GM12878 (cell line): ENCODE measurements around the gene TRAPPC12. TPM values are rescaled to one million over a fixed set of nuclear protein-coding genes. Genes with fewer than 3 reads are reported as not detected.

Experiments used
- ATAC-seq: fragments of 200-7000 bp; cut with Tn5 transposase; 3 replicates; pipeline ENCODE4 v1.9.1; 2020; ENCODE audit warnings: mild to moderate bottlenecking, moderate library complexity
- Bru-seq: library from RNA; stranded (reverse); fragments of 400-500 nt; gene quantifications from one replicate; lab custom pipeline; 2021; lab: Mats Ljungman, UMichigan
- BruChase-seq, 2 experiments: library from RNA; stranded (reverse); fragments of 400-500 nt; gene quantifications; one replicate each; lab custom pipeline; 2021; lab: Mats Ljungman, UMichigan
- BruUV-seq: library from RNA; stranded (reverse); fragments of 400-500 nt; replicated peaks from 2 replicates; lab custom pipeline; 2021; lab: Mats Ljungman, UMichigan
- CTCF ChIA-PET: fragments of 300-600 bp; sonication (Branson Sonifier 250); formaldehyde crosslinking; extraction: SDS; loops from one replicate; lab custom pipeline; 2021; ENCODE audit warnings: inconsistent platforms; lab: Yijun Ruan, JAX
- POLR2A ChIA-PET: fragments of 350-600 bp; formaldehyde crosslinking; extraction: SDS; loops from one replicate; lab custom pipeline; 2021; ENCODE audit warnings: inconsistent platforms; lab: Charles Lee
- RAD21 ChIA-PET: fragments of 300-600 bp; sonication (Branson Sonifier 250); formaldehyde crosslinking; loops from one replicate; lab custom pipeline; 2023; ENCODE audit warnings: antibody characterized with exemption; ENCODE audit not compliant: unreplicated experiment; lab: Charles Lee
- SMC1A ChIA-PET: fragments of 300-600 bp; sonication (Branson Sonifier 250); formaldehyde crosslinking; loops from one replicate; lab custom pipeline; 2023; ENCODE audit not compliant: unreplicated experiment, uncharacterized antibody; lab: Charles Lee
- DNase-seq: peaks from one replicate; pipeline ENCODE4 v3.0.0-alpha.2; 2011; ENCODE audit warnings: low read depth, low spot score
- FAIRE-seq: peaks from 3 replicates; lab custom pipeline; 2011; peaks lifted over from hg19 to GRCh38; lab: Jason Lieb, UNC
- H2AFZ ChIP-seq: 2 replicates; pipeline ENCODE4 v1.6.0; 2011; ENCODE audit warnings: low read depth, low read length, control low read depth; ENCODE audit not compliant: control insufficient read depth
- H3K27ac ChIP-seq: 2 replicates; pipeline ENCODE4 v1.5.1; 2011; ENCODE audit warnings: control low read depth; ENCODE audit not compliant: control insufficient read depth, insufficient read depth
- H3K27me3 ChIP-seq, 2 experiments: replicated peaks in 1 of 2; 2 replicates each; pipeline versions ENCODE4 v1.6.0 to v1.6.1; 2011; ENCODE audit warnings: low read length in 1 of 2; ENCODE audit not compliant: control insufficient read depth in 2 of 2, insufficient read depth in 2 of 2
- H3K36me3 ChIP-seq, 2 experiments: 2 replicates each; pipeline ENCODE4 v1.5.1; 2011; ENCODE audit warnings: low read length in 1 of 2; ENCODE audit not compliant: control insufficient read depth in 2 of 2, insufficient read depth in 2 of 2
- H3K4me1 ChIP-seq: 2 replicates; pipeline ENCODE4 v1.6.1; 2011; ENCODE audit warnings: mild to moderate bottlenecking, low read length, moderate library complexity, mixed read lengths; ENCODE audit not compliant: control insufficient read depth, insufficient read depth
- H3K4me2 ChIP-seq: 2 replicates; pipeline ENCODE4 v1.6.0; 2011; ENCODE audit warnings: control low read depth; ENCODE audit not compliant: control insufficient read depth, insufficient read depth
- H3K4me3 ChIP-seq: fragments of 200-600 bp; sonication (generic); 2 replicates; pipeline ENCODE4 v1.5.1; 2016
- H3K79me2 ChIP-seq: 2 replicates; pipeline ENCODE4 v1.6.0; 2011; ENCODE audit warnings: low read length; ENCODE audit not compliant: control insufficient read depth, insufficient read depth
- H3K9ac ChIP-seq: 2 replicates; pipeline ENCODE4 v1.8.0; 2011; ENCODE audit warnings: low read length, control low read depth, mixed read lengths; ENCODE audit not compliant: control insufficient read depth, insufficient read depth
- H3K9me3 ChIP-seq: replicated peaks from 3 replicates; pipeline ENCODE4 v1.5.1; 2011; ENCODE audit warnings: mild to moderate bottlenecking, low read length; ENCODE audit not compliant: control insufficient read depth, insufficient read depth
- H4K20me1 ChIP-seq: 2 replicates; pipeline ENCODE4 v1.6.0; 2011; ENCODE audit not compliant: control insufficient read depth, insufficient read depth
- CHD2 ChIP-seq: IDR thresholded peaks from 2 replicates; pipeline ENCODE4 v1.6.1; 2011; ENCODE audit warnings: low read depth, low read length, improper control_type of control experiment, borderline replicate concordance
- ELK1 ChIP-seq: IDR thresholded peaks from 2 replicates; pipeline ENCODE4 v1.6.1; 2012; ENCODE audit warnings: low read depth, low read length, improper control_type of control experiment
- FOXK2 ChIP-seq: fragments of 450-650 bp; IDR thresholded peaks from 2 replicates; pipeline ENCODE4 v1.6.1; 2017; ENCODE audit warnings: mild to moderate bottlenecking, moderate library complexity
- FOXM1 ChIP-seq: IDR thresholded peaks from 2 replicates; pipeline ENCODE4 v1.6.1; 2012; ENCODE audit warnings: low read depth, mild to moderate bottlenecking, inconsistent platforms, low read length, moderate library complexity
- GABPA ChIP-seq: IDR thresholded peaks from 2 replicates; pipeline ENCODE4 v1.6.1; 2014; ENCODE audit warnings: antibody characterized with exemption, low read depth, mild to moderate bottlenecking, inconsistent platforms
- HDAC2 ChIP-seq: fragments of 200-600 bp; sonication (generic); IDR thresholded peaks from 2 replicates; pipeline ENCODE4 v1.6.1; 2017
- MXI1 ChIP-seq: fragments of 150-350 bp; IDR thresholded peaks from 2 replicates; pipeline ENCODE4 v1.6.1; 2011; ENCODE audit warnings: low read depth, mild to moderate bottlenecking, inconsistent platforms, low read length, improper control_type of control experiment
- MYC ChIP-seq: IDR thresholded peaks from 2 replicates; pipeline ENCODE4 v1.6.1; 2011; ENCODE audit warnings: mild to moderate bottlenecking, low read length, moderate library complexity, inconsistent platforms; ENCODE audit not compliant: insufficient read depth, insufficient replicate concordance, insufficient read length, severe bottlenecking
- NBN ChIP-seq: fragments of 450-650 bp; IDR thresholded peaks from 2 replicates; pipeline ENCODE4 v1.6.1; 2016
- PML ChIP-seq: IDR thresholded peaks from 2 replicates; pipeline ENCODE4 v1.6.1; 2012; ENCODE audit warnings: low read length, inconsistent platforms
- RFX5 ChIP-seq: IDR thresholded peaks from 2 replicates; pipeline ENCODE4 v1.6.1; 2011; ENCODE audit warnings: low read depth, low read length, improper control_type of control experiment
- SRF ChIP-seq, 2 experiments: IDR thresholded peaks; 2 replicates each; pipeline ENCODE4 v1.6.1; 2011; ENCODE audit warnings: low read depth in 2 of 2, low read length in 2 of 2, mild to moderate bottlenecking in 1 of 2, moderate library complexity in 1 of 2
- TCF7 ChIP-seq: IDR thresholded peaks from 2 replicates; pipeline ENCODE4 v1.6.1; 2014; ENCODE audit warnings: antibody characterized with exemption, borderline replicate concordance
- WGBS: methylation state at CpG from one replicate; pipeline ENCODE4 v1.1.6; 2016; ENCODE audit warnings: low lambda C conversion rate; ENCODE audit not compliant: insufficient replicate concordance, insufficient coverage; ENCODE audit errors: missing lambda C conversion rate; 5-methylcytosine and 5-hydroxymethylcytosine counted together
- in situ Hi-C: fragments of 300-500 bp; cut with MboI; formaldehyde crosslinking; loops from 9 replicates; pipeline ENCODE4 v1.14.3; 2018; ENCODE audit warnings: mixed read lengths
- intact Hi-C: fragments of 100-400 bp; cut with micrococcal nuclease; formaldehyde crosslinking; loops from one replicate; pipeline ENCODE4 v1.14.2; 2022; ENCODE audit not compliant: unreplicated experiment
- long read RNA-seq, 2 experiments: library from polyadenylated mRNA; unstranded; transcript quantifications; one replicate each; pipeline ENCODE4 v2.0.0, GENCODE V29; 2019 to 2020
- polyA minus RNA-seq, 3 experiments: library from RNA; depleted of rRNA, polyadenylated mRNA; stranded (reverse); fragments of >200 nt; gene quantifications; 2 replicates each; pipeline ENCODE4 v1.2.3, GENCODE V29; 2011
- polyA plus RNA-seq, 11 experiments: library from polyadenylated mRNA; depleted of rRNA in 4 of 11; unstranded in 6 of 11; stranded (reverse) in 5 of 11; fragments of >200 nt; fragmentation: Nextera tagmentation in 4 of 11; fragmentation: Illumina TruSeq in 1 of 11; extraction: Ambion mirVana in 4 of 11; extraction: Trizol in 1 of 11; gene quantifications; 1 replicate in 1 of 11; 2 replicates in 10 of 11; pipeline versions ENCODE4 v1.2.1 to v1.2.3, GENCODE V29; 2011 to 2016; ENCODE audit warnings: inconsistent platforms in 2 of 11, missing spikeins in 2 of 11, low read depth in 1 of 11
- total RNA-seq, 4 experiments: library from RNA; depleted of rRNA in 3 of 4; stranded (reverse); fragments of >200 nt in 3 of 4; fragmentation: Illumina TruSeq in 1 of 4; extraction: Trizol in 1 of 4; gene quantifications; 2 replicates each; pipeline versions ENCODE4 v1.2.1 to v1.2.3, GENCODE V29; 2013 to 2021
- TF ChIP-seq, protein P1 (sequence below): fragments of 450-650 bp; IDR thresholded peaks from 2 replicates; pipeline ENCODE4 v1.6.1; 2018; ENCODE audit warnings: mild to moderate bottlenecking, low read depth, moderate library complexity; ENCODE audit not compliant: partially characterized antibody

Gene TRAPPC12
- 425 and 429 TPM in 2 replicates for total RNA-seq (2013; cell fraction: nucleolus; rRNA removed)
- 38.8 and 48.0 TPM in 2 replicates for total RNA-seq (2014; rRNA removed)
- 33.9 and 35.9 TPM in 2 replicates for total RNA-seq (2014; rRNA removed; fragmentation: Illumina TruSeq; extraction: Trizol)
- total RNA-seq (2021): 63.2 and 77.1 TPM in 2 replicates
- polyA plus RNA-seq (2011; ENCODE audit: low read depth): 44.7 TPM
- 22.3 and 46.4 TPM in 2 replicates for polyA plus RNA-seq (2011; rRNA removed)
- 19.8 and 23.8 TPM in 2 replicates for polyA plus RNA-seq (2011; cell fraction: cytosol; rRNA removed)
- 174 and 205 TPM in 2 replicates for polyA plus RNA-seq (2011; cell fraction: nucleus; rRNA removed)
- polyA plus RNA-seq (2012): 40.4 and 56.2 TPM in 2 replicates
- 17.2 and 38.1 TPM in 2 replicates for polyA plus RNA-seq (2014; fragmentation: Illumina TruSeq; extraction: Trizol)
- 10 to 100 TPM in 1 of 2 experiments, 1 to 10 TPM in 1; 8.6 to 22.9 TPM for polyA plus RNA-seq (2014; fragmentation: Nextera tagmentation; extraction: Ambion mirVana)
- polyA plus RNA-seq (2014; rRNA removed): 39.4 and 57.5 TPM in 2 replicates
- 10 to 100 TPM; 30.2 to 36.7 TPM for polyA plus RNA-seq (2016; fragmentation: Nextera tagmentation; extraction: Ambion mirVana)
- polyA minus RNA-seq (2011; rRNA and poly(A)+ RNA removed): 46.2 and 66.6 TPM in 2 replicates
- polyA minus RNA-seq (2011; cell fraction: cytosol; rRNA and poly(A)+ RNA removed): 19.8 and 27.6 TPM in 2 replicates
- 68.5 and 127 TPM in 2 replicates for polyA minus RNA-seq (2011; cell fraction: nucleus; rRNA and poly(A)+ RNA removed)
- Bru-seq, nascent RNA: percentile 79 among the genes with signal in this experiment
- BruChase-seq, experiment 1, labeled RNA remaining after a 6-hour chase: percentile 85 among the genes with signal in this experiment
- BruChase-seq, experiment 2, labeled RNA remaining after a 2-hour chase: percentile 82 among the genes with signal in this experiment
- long read RNA-seq, experiment 1, partial matches to known transcripts: 0 of 4 reads
- long read RNA-seq, experiment 1, other reads (novel, unspliced or antisense): 3 of 4 reads
- long read RNA-seq, experiment 2, partial matches to known transcripts: 4 of 10 reads
- long read RNA-seq, experiment 2, other reads (novel, unspliced or antisense): 6 of 10 reads

- under 1% methylated on average over 61 of the region's 61 CpGs for WGBS
- peak within 1 kb of the TSS; percentile 86 for H3K27ac ChIP-seq
- peak; percentile 87 for ATAC-seq
- H2AFZ ChIP-seq: peak within 1 kb of the TSS; percentile 97
- H3K36me3 ChIP-seq: 0 out of 4 replicates have a peak, but pooled peaks cover 0 to 4% of the 10 kb centered on the region in 2 experiments
- no peaks in the 10 kb centered on the region for H3K27me3 ChIP-seq
- H4K20me1 ChIP-seq: no peaks in the 10 kb centered on the region
- ChIA-PET POLR2A (interaction anchor here (0.5 to 1.5 kb wide), 4 partner anchors 22 to 191 kb away, joined by 3 to 5 read pairs (median 3); no protein-coding TSS in a partner anchor), CTCF (interaction anchor here (1.0 to 4.6 kb wide), 4 partner anchors 18 to 178 kb away, joined by 3 to 21 read pairs (median 4); partner anchors contain the start of gene RNASEH1), SMC1A (interaction anchor here (0.9 to 1.9 kb wide), 7 partner anchors 16 to 272 kb away, joined by 3 to 5 read pairs (median 3); no protein-coding TSS in a partner anchor), RAD21 (interaction anchor here (0.6 to 2.3 kb wide), 3 partner anchors 23 to 273 kb away, joined by 3 to 9 read pairs (median 5); no protein-coding TSS in a partner anchor)
- peaks cover 11% of the 10 kb centered on the region for H3K4me1 ChIP-seq
- peak; percentile 92 for FAIRE-seq
- BruUV-seq: no TSS peak
- peak within 1 kb of the TSS; percentile 96 for H3K4me2 ChIP-seq
- H3K9me3 ChIP-seq: no peaks in the 10 kb centered on the region
- H3K79me2 ChIP-seq: peaks cover 34% of the 10 kb centered on the region
- peak; percentile 69 for DNase-seq
- H3K4me3 ChIP-seq: peak within 1 kb of the TSS; percentile 77
- peak within 1 kb of the TSS; percentile 85 for H3K9ac ChIP-seq
- in situ Hi-C loops: no loop called here
- intact Hi-C loops: loop anchor here (5.0 kb wide), 1 partner anchor 197 kb away; the partner anchor contains the start of gene RPS7
- TF ChIP-seq CHD2 (peak; percentile 73), MYC (peak; percentile 43), ELK1 (peak; percentile 81), HDAC2 (no peak), NBN (peak; percentile 82), RFX5 (no peak), GABPA (peak; percentile 92), MXI1 (peak; percentile 62; the same call in 1 of the 2 replicates), TCF7 (no peak), FOXM1 (no peak), FOXK2 (no peak), PML (peak; percentile 73), SRF (IDR thresholded peaks at IDR 0.05; ENCODE audit: low read depth in 2 of 2, low read length in 2 of 2) (peak; percentile 96 to 97)
- TF ChIP-seq, protein P1, sequence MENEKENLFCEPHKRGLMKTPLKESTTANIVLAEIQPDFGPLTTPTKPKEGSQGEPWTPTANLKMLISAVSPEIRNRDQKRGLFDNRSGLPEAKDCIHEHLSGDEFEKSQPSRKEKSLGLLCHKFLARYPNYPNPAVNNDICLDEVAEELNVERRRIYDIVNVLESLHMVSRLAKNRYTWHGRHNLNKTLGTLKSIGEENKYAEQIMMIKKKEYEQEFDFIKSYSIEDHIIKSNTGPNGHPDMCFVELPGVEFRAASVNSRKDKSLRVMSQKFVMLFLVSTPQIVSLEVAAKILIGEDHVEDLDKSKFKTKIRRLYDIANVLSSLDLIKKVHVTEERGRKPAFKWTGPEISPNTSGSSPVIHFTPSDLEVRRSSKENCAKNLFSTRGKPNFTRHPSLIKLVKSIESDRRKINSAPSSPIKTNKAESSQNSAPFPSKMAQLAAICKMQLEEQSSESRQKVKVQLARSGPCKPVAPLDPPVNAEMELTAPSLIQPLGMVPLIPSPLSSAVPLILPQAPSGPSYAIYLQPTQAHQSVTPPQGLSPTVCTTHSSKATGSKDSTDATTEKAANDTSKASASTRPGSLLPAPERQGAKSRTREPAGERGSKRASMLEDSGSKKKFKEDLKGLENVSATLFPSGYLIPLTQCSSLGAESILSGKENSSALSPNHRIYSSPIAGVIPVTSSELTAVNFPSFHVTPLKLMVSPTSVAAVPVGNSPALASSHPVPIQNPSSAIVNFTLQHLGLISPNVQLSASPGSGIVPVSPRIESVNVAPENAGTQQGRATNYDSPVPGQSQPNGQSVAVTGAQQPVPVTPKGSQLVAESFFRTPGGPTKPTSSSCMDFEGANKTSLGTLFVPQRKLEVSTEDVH: no peak
Observed at GRCh38 chr2:3379647-3380534, at the start of gene TRAPPC12. TRAPPC12 (plus strand) TSS chr2:3379694; CDS start chr2:3387624, 7,930 bp downstream.
